Peyer's patch (tissue), 4 donors: ENCODE results near the gene CSNK1A1.

ENCODE experiments used
- CTCF ChIP-seq, 6 experiments: fragments of 450-650 bp in 4 of 6; fragments of 200-600 bp in 2 of 6; sonication (generic) in 1 of 6; IDR thresholded peaks; one replicate each; pipeline ENCODE4 v1.5.1; 2017 to 2019; ENCODE audit warnings: antibody characterized with exemption in 6 of 6, mild to moderate bottlenecking in 3 of 6, moderate library complexity in 1 of 6
- POLR2A ChIP-seq, 2 donors: fragments of 450-650 bp; IDR thresholded peaks; one replicate each; pipeline ENCODE4 v1.5.1; 2017; ENCODE audit warnings: antibody characterized with exemption in 2 of 2, mild to moderate bottlenecking in 2 of 2, moderate library complexity in 2 of 2

DNA sequence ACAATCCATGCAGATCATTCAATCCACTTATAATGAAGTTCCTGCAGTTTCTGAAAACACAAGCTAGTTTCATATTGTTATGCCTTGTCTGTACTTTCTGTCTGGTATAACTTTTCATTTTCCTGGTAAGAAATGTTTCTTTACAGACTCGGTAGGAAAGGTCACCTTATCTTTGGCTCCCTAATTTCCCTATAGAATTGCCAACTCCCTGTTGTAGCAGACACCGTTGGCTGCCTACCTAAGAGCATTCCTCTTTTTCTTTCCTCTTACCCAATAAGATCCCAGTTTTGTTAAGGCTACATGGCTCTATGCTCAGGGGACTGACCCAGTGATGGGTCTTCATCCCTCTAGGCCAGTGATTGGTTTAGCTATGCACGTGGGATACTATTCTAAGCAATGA lies 23.9 kb upstream of the CSNK1A1 start:
- TF ChIP-seq CTCF (IDR thresholded peaks at IDR 0.05) (no peak), POLR2A (IDR thresholded peaks at IDR 0.05) (no peak)
